Astrocyte of the spinal cord (primary cell): ENCODE measurements around the gene FAM3D.
"Not testable (repeated sequence)": the region's sequence is repeated elsewhere in the genome, so short reads cannot be mapped to it uniquely, and the experiment has no call there.

Experiments
- DNase-seq: peaks from one replicate; pipeline ENCODE4 v3.0.0; 2011; ENCODE audit warnings: low read depth, low spot score
- H3K4me3 ChIP-seq: 2 replicates; pipeline ENCODE4 v1.5.1; 2011; ENCODE audit warnings: low read depth, mild to moderate bottlenecking, low read length, moderate library complexity
- CTCF ChIP-seq: IDR thresholded peaks from 2 replicates; pipeline ENCODE4 v1.5.1; 2012; ENCODE audit warnings: low read depth, mild to moderate bottlenecking, low read length, inconsistent platforms
- in situ Hi-C: cut with HindIII; loops from 2 replicates; pipeline ENCODE4 v1.10.0; 2017; ENCODE audit warnings: low sequenced_read_pairs

FAM3D gene

GRCh38 chr3:58679446-58679845 lies 12.9 kb upstream of the FAM3D start:
- in situ Hi-C loops: no loop called here
- H3K4me3 ChIP-seq: no peak overlapping the region
- TF ChIP-seq CTCF: no peak
- DNase-seq: no peak

- in situ Hi-C loops, DNase-seq, H3K4me3 ChIP-seq: not testable (repeated sequence)
Observed at GRCh38 chr3:58678177-58678970, 11.8 kb upstream of the FAM3D start.

GRCh38 chr3:58672880-58673279 lies 6.3 kb upstream of the FAM3D start:
- no peak for TF ChIP-seq CTCF
- no peak for DNase-seq
- H3K4me3 ChIP-seq: no peak overlapping the region
- in situ Hi-C loops: no loop called here

GRCh38 chr3:58672451-58672850 lies 5.9 kb upstream of the FAM3D start:
- no peak for DNase-seq
- no peak for TF ChIP-seq CTCF
- in situ Hi-C loops: no loop called here

GRCh38 chr3:58670506-58671135 lies 4.0 kb upstream of the FAM3D start:
- TF ChIP-seq CTCF: no peak
- H3K4me3 ChIP-seq: no peak overlapping the region
- DNase-seq: no peak
- in situ Hi-C loops: no loop called here

More at GRCh38 chr3:58672451-58672850, 5.9 kb upstream of the FAM3D start:
- H3K4me3 ChIP-seq: no peak overlapping the region

- TF ChIP-seq CTCF: no peak
- H3K4me3 ChIP-seq: no peak overlapping the region
- no peak for DNase-seq
- in situ Hi-C loops: no loop called here
Observed at GRCh38 chr3:58668247-58668646, 1.7 kb upstream of the FAM3D start.

GRCh38 chr3:58667704-58668103 lies 1.1 kb upstream of the FAM3D start:
- TF ChIP-seq CTCF: no peak
- in situ Hi-C loops: no loop called here
- no peak overlapping the region for H3K4me3 ChIP-seq
- no peak for DNase-seq
